ENCODE data around the gene GDPGP1.
"Not testable (repeated sequence)": the region's sequence is repeated elsewhere in the genome, so short reads cannot be mapped to it uniquely, and the experiment has no call there.

Gene GDPGP1

DNA sequence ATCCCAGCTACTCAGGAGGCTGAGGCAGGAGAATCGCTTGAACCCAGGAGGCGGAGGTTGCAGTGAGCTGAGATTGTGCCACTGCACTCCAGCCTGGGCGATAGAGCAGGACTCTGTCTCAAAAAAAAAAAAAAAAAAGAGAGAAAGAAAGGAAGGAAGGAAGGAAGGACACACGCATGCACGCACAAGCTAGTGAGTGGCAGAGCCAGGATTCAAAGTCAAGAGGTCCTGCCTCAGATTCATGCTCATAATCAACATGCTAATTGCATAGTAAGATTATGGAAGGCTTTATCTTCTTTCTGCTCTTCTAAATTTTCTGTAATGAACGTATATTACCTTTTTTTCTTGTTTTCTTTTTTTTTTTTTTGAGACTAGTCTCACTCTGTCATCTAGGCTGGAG is 26.7 kb downstream of the GDPGP1 start:
- H3K27me3 Mint-ChIP-seq, H3K27ac Mint-ChIP-seq, H3K36me3 Mint-ChIP-seq, H3K9me3 Mint-ChIP-seq, H3K4me3 Mint-ChIP-seq: not testable (repeated sequence)
- peaks cover 11% of the 10 kb centered on the region for H3K4me1 Mint-ChIP-seq

DNA sequence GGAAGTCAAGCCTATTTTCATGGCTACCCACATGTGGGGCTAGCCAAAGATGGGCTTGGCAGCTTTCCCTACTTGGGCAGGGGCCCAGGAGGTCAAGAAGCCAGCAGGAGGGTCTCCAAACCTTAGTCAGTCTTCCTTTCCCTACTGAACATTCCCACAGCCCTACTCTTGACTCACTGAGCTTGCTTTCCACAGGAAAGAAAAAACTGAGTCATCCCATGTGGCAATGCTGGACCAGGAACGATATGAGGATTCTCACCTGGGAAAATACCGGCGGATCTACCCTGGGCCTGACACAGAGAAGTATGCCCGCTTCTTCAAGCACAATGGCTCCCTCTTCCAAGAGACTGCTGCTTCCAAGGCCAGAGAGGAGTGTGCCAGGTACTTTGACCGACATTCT is 27.8 kb downstream of the GDPGP1 start:
- Mint-ChIP-seq H3K9me3 (no peaks in the 10 kb centered on the region), H3K27me3 (no peaks in the 10 kb centered on the region)

DNA sequence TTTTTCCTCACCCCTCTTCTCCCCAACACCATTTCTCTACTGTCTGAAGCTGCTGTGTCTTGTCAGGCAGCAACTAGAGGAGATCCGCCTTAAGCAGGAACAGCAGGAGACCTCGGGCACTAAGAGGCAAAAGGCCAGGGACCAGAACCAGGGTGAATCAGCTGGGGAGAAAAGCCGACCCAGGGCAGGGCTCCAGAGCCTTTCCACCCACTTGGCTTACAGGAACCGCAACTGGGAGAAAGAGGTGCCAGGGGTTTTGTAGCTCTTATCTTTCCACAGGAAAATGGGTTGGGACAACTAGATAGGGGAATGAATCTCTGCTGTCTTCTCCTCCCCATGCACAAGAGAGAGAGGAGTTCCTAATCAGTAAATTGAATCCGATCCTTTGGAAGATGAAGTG is 28.4 kb downstream of the GDPGP1 start:
- no peaks in the 10 kb centered on the region for H3K36me3 Mint-ChIP-seq
- H3K4me1 Mint-ChIP-seq: peaks cover 16% of the 10 kb centered on the region
- no peak overlapping the region for H3K4me3 Mint-ChIP-seq
- H3K27me3 Mint-ChIP-seq: no peaks in the 10 kb centered on the region
- H3K9me3 Mint-ChIP-seq: no peaks in the 10 kb centered on the region
- no peak overlapping the region for H3K27ac Mint-ChIP-seq

More for the DNA sequence above, 27.8 kb downstream of the GDPGP1 start:
- H3K27ac Mint-ChIP-seq: no peak overlapping the region
- H3K36me3 Mint-ChIP-seq: no peaks in the 10 kb centered on the region
- H3K4me1 Mint-ChIP-seq: peaks cover 11% of the 10 kb centered on the region
- no peak overlapping the region for H3K4me3 Mint-ChIP-seq

DNA sequence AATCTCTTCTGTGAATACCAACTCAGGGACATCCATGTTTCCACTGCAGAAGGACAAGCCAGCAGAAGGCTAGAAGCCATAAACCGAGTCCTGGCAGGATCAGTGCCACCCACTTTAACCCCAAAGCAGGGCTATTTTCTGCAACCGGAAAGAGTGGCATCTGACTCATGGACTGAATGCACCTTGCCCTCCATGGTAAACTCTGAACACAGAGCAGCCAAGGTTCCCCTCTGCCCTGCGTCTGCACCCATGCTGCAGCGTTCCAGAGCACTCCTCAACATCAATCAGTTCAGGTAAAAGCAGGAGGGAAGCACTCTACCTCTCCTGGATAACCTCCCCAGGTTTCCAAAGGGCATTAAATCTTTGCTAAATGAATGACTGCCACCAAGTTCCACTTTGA is 30.7 kb downstream of the GDPGP1 start:
- Mint-ChIP-seq H3K36me3 (peaks cover 8% of the 10 kb centered on the region), H3K27ac (peak overlapping the region; percentile 99), H3K27me3 (no peaks in the 10 kb centered on the region), H3K4me1 (peaks cover 34% of the 10 kb centered on the region), H3K4me3 (peak overlapping the region; percentile 92), H3K9me3 (no peaks in the 10 kb centered on the region)

DNA sequence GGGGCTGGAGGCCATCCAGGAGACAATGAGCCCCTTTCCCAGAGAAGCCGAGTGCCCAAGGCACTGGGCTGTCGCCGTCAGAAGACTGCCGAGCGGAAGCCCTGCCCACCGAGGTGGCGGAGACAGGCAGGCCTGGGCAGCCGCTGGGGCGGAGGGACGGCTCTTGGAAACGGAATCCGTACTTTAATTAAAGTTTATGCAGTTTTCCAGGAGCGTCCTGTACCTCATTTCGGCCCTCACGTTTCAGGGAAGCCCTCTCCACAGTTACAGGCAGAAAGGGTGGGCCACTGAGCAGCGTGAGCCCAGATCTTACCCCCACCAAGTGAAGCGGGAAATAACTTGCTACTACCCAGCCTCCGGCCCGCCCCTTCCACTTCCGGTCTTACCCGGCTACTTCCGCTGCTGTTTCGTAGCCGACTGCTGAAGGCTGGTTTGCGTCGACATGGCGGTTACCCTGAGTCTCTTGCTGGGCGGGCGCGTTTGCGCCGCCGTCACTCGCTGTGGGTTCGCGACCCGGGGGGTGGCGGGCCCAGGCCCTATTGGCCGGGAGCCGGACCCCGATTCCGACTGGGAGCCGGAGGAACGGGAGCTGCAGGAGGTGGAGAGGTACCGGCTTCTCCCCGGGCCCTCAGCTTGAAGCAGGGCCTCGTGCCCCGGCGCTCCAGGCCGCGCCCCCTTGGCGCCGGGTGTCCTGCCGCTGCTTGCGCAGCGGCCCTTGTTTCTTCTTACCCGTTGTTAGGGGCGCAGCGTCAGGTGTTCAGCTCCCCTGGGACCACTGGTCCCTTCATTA is 31.5 kb downstream of the GDPGP1 start, which contains the start of gene NGRN:
NGRN (plus strand) TSS at position 402 of the 790 bp plus-strand sequence; CDS start at position 443, 41 bp downstream.
- Mint-ChIP-seq H3K4me1 (peaks cover 42% of the 10 kb centered on the region), H3K27ac (peak within 1 kb of the TSS; percentile 99), H3K4me3 (peak within 1 kb of the TSS; percentile 92), H3K27me3 (no peaks in the 10 kb centered on the region), H3K9me3 (no peaks in the 10 kb centered on the region), H3K36me3 (peaks cover 11% of the 10 kb centered on the region)

DNA sequence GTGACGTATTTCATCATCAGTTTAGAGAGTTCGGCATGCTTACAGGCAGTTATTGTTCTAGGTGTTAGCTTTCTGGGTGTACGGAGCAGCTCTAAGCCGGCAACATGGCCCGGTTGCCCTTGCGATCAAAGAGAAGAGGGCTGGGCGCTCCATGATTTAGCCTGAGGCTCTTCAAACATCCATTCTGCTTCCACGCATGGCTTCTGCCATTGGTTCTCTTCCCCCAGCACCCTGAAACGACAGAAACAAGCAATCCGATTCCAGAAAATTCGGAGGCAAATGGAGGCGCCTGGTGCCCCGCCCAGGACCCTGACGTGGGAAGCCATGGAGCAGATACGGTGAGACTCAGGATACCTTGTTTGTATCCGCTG is 32.0 kb downstream of the GDPGP1 start:
- Mint-ChIP-seq H3K4me3 (peak overlapping the region; percentile 92), H3K36me3 (peaks cover 11% of the 10 kb centered on the region), H3K9me3 (no peaks in the 10 kb centered on the region), H3K27me3 (no peaks in the 10 kb centered on the region), H3K27ac (peak overlapping the region; percentile 99), H3K4me1 (peaks cover 48% of the 10 kb centered on the region)

DNA sequence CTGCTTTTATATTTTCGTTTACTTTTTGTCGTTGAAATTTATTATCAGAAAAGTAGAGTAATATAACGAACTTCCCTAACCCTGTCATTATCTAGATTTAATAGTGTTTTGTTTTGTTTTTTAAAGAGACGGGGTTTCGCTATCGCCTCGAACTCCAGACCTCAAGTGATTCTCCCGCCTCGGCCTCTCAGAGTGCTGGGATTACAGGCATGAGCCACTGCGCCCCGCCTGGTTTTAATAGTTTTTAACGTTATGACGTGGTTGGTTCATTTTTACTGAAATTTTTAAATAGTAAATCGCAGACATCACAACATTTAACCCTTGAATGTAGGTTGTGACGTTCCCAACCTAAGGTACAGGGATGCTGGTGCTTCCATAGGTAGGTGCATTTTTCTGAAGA is 32.5 kb downstream of the GDPGP1 start:
- Mint-ChIP-seq H3K9me3 (no peaks in the 10 kb centered on the region), H3K27ac (peak overlapping the region; percentile 99), H3K4me3 (peak overlapping the region; percentile 92), H3K4me1 (peaks cover 52% of the 10 kb centered on the region), H3K27me3 (no peaks in the 10 kb centered on the region), H3K36me3 (peaks cover 13% of the 10 kb centered on the region)

DNA sequence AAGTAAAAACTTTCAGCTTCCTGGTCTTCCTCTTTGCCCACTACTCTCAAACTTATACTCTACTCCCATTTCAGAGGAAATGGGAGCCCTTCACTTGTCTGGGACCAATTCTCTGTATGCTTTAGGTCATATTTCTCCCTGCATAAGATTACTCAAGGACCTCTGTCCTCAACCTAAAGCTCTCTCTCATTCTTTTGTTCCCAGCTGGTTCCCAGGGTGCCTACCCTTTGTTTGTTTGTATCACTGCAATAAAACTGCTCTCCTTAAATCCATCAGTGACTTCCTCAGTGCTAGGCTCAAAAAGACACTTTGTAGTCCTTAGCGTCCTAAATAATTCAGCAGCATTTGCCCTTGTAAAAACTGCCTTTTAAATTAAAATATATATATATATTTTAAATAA is 34.4 kb downstream of the GDPGP1 start:
- Mint-ChIP-seq H3K4me1 (peaks cover 68% of the 10 kb centered on the region), H3K27ac (peak overlapping the region; percentile 93), H3K9me3 (no peaks in the 10 kb centered on the region), H3K4me3 (peak overlapping the region; percentile 95), H3K27me3 (no peaks in the 10 kb centered on the region), H3K36me3 (peaks cover 18% of the 10 kb centered on the region)

DNA sequence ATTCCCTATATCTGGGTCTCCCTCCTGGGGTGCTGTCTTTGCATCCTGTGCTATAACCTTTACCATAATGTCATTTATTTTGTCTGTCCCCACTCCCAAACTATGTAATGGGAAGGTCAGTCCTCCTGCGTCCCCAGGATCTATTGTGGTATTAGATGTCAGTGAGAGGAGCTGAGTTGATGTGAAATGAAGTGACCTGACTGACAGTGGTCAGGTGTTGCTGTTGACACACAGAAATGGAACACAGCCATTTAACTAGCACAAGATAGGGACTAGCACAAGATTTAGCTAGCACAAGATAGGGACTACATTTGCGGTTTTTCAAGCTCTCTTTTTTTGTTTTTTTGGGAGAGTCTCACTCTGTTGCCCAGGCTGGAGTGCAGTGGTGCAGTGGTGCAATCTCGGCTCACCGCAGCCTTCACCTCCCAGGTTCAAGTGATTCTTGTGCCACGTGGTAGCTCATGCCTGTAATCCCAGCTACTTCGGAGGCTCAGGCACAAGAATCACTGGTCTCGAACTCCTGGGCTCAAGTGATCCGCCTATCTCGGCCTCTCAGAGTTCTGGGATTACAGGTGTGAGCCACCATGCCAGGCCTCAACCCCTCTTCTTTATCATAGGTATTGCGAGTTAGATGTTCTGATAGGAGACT is 36.6 kb downstream of the GDPGP1 start:
- Mint-ChIP-seq H3K4me1 (peaks cover 62% of the 10 kb centered on the region), H3K27ac (peak overlapping the region; percentile 73), H3K27me3 (no peaks in the 10 kb centered on the region), H3K4me3 (peak overlapping the region; percentile 60), H3K9me3 (no peaks in the 10 kb centered on the region), H3K36me3 (peaks cover 25% of the 10 kb centered on the region)

DNA sequence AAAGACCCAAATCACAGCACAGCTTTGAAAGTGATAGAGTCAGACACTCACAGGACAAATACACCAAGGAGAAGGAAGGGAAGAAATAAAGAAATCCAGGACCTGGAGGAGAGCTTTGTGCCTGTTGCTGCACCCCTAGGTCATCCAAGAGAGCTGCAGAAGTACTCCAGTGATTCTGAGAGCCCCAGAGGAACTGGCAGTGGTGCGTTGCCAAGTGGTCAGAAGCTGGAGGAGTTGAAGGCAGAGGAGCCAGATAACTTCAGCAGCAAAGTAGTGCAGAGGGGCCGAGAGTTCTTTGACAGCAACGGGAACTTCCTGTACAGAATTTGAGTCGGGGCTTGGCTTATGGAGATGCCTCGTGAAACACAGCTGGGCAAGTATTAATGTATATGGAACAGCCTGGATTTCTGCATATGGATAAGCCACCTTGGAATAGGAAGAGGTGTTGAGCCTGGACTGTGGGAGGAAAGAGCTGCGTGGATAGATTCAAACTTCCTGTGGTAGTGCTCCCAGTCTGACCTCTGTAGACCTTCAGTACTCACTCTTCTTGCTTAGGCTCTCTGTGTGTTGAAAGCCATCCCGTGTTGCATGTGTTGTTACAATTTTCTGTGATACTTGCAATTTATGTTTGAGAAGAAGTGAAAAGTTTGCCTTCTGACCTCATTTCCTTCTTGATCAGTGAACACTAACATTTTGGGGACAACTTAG is 37.6 kb downstream of the GDPGP1 start:
- Mint-ChIP-seq H3K27ac (peak overlapping the region; percentile 74), H3K4me3 (no peak overlapping the region), H3K27me3 (no peaks in the 10 kb centered on the region), H3K4me1 (peaks cover 66% of the 10 kb centered on the region), H3K9me3 (no peaks in the 10 kb centered on the region), H3K36me3 (peaks cover 26% of the 10 kb centered on the region)

DNA sequence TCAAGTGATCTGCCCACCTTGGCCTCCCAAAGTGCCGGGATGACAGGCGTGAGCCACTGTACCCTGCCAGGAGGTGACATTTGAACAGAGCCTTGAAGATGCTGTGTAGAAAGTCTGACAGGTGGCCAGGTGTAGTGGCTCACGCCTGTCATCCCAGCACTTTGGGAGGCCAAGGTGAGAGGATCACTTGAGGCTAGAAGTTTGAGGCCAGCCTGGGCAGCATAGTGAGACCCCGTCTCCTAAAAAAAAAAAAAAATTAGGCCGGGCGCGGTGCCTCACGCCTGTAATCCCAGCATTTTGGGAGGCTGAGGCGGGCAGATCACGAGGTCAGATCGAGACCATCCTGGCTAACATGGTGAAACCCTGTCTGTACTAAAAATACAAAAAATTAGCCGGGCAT is 44.5 kb downstream of the GDPGP1 start:
- not testable (repeated sequence) for H3K36me3 Mint-ChIP-seq, H3K4me3 Mint-ChIP-seq, H3K4me1 Mint-ChIP-seq, H3K27ac Mint-ChIP-seq, H3K27me3 Mint-ChIP-seq, H3K9me3 Mint-ChIP-seq

DNA sequence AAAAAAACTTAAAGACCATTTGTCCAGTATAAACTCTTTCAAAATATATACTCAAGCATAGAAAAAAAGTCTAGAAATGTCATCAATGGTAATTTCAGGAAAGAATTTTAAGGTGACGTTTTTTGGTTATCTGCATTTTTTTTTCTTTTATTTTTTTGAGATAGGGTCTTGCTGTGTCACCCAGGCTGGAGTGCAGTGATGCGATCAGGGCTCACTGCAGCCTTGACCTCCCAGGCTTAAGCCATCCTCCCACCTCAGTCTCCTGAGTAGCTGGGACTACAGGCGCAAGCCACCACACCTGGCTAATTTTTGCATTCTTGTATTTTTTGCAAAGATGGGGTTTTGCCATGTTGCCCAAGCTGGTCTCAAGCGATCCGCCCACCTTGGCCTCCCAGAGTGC is 46.7 kb downstream of the GDPGP1 start:
- H3K27ac Mint-ChIP-seq, H3K4me1 Mint-ChIP-seq, H3K4me3 Mint-ChIP-seq, H3K9me3 Mint-ChIP-seq, H3K36me3 Mint-ChIP-seq, H3K27me3 Mint-ChIP-seq: not testable (repeated sequence)

DNA sequence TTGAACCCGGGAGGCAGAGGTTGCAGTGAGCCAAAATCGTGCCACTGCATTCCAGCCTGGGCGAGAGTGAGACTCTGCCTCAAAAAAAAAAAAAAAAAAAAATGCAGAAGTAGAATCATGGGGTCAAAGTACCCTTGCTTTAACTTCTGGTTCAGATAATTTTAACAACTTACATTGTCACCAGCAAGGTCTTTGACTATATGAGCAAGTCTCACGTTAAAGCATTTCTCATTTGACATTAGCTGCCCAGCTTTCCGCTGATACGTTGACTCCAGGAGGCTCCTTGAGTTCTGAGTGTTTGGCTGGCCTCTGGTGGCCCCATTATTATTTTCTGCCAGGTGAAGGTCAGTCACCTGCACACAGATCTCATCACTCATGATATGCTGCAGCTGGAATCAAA is 47.6 kb downstream of the GDPGP1 start:
- H3K4me3 Mint-ChIP-seq, H3K27ac Mint-ChIP-seq, H3K4me1 Mint-ChIP-seq, H3K36me3 Mint-ChIP-seq, H3K9me3 Mint-ChIP-seq, H3K27me3 Mint-ChIP-seq: not testable (repeated sequence)

DNA sequence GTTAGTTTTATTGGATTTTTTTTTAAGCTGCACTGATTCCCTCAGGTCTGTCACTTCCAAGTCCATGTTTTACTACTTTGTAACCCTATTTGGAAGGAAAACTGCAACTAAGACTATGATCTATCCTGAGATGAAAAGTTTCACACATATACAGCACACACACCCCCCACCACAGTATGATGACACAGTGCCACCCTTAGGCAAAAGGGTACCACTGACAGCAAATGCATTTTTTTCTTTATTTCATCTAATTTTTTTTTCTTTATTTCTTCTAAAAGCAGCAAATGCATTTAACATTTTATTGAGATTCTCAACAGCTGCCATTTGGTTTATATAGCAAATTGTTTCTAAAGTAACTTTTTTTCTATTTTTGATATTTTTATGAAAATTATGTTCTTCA is 52.7 kb downstream of the GDPGP1 start:
- Mint-ChIP-seq H3K9me3 (no peaks in the 10 kb centered on the region), H3K36me3 (no peaks in the 10 kb centered on the region), H3K27ac (no peak overlapping the region), H3K27me3 (no peaks in the 10 kb centered on the region), H3K4me1 (no peaks in the 10 kb centered on the region), H3K4me3 (no peak overlapping the region)

DNA sequence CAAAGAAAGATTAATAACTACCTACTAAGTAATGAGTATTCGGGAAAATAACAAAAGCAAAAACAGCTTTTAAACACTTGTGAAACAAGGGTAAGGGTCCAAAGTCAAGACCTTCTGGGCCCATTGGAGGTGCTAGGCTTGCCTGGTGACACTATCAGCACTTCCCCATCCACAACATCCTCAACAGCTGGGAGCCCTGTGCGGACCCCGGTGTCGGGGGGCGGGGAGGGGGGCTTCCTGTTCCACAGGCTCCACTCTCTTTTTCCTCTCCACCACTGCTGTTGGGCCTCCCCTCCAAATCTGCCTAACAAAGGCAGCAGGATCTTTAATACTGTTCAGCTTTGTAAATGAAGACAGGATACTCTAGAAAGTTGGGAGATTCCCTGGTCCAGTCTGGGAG is 53.1 kb downstream of the GDPGP1 start:
- Mint-ChIP-seq H3K4me1 (no peaks in the 10 kb centered on the region), H3K9me3 (no peaks in the 10 kb centered on the region), H3K27ac (no peak overlapping the region), H3K27me3 (no peaks in the 10 kb centered on the region), H3K4me3 (no peak overlapping the region), H3K36me3 (no peaks in the 10 kb centered on the region)

DNA sequence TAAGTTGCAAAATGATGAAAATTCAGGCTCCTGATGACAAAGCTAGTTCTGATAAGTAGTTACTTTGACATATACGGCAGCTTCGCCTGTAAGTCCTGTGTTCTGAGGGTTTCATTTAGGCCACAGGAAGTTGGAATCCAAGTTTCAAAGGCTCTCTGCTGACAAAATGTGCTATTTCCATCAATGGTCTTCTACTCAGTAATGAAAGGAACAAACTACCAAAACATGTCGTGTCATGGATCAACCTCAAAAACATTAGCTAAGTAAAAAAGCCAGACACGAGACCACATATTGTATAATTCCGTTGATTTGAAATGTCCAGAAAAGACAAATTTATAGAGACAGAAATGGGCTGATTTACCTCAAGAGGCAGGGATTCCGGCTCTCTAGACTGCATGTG is 53.9 kb downstream of the GDPGP1 start:
- Mint-ChIP-seq H3K4me3 (no peak overlapping the region), H3K4me1 (no peaks in the 10 kb centered on the region)

More for the DNA sequence above, 53.9 kb downstream of the GDPGP1 start:
- Mint-ChIP-seq H3K36me3 (no peaks in the 10 kb centered on the region), H3K27me3 (no peaks in the 10 kb centered on the region), H3K9me3 (no peaks in the 10 kb centered on the region), H3K27ac (no peak overlapping the region)
